HG03565 (cell line): ENCODE measurements around the gene DAB1.
"Not testable (repeated sequence)": the region's sequence is repeated elsewhere in the genome, so short reads cannot be mapped to it uniquely, and the experiment has no call there.

Source experiments
- ATAC-seq: cut with Tn5 transposase; IDR thresholded peaks from one replicate; pipeline ENCODE4 v1.9.1; 2021; ENCODE audit warnings: mild to moderate bottlenecking, moderate library complexity; ENCODE audit not compliant: unreplicated experiment

The DAB1 gene

DNA sequence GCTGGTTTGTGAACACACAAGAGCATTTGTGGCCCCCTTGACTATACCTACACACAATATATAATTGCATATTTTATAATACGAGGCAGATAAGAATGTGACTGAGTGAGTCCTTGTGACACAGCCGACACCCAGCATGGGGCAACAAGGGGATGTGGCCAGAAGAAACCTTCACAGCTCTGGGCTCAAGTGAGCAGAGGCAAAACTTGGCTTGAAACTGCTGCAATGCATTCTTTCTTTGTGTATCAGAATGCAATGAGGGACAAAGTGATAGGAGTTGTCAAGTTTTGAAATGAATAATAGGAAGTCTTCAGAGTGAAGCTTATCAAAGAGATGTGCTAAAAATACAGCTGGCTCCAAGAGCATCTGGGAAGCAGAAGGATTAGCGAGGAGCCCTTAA, 334.0 kb downstream of the DAB1 start:
- ATAC-seq: no peak

DNA sequence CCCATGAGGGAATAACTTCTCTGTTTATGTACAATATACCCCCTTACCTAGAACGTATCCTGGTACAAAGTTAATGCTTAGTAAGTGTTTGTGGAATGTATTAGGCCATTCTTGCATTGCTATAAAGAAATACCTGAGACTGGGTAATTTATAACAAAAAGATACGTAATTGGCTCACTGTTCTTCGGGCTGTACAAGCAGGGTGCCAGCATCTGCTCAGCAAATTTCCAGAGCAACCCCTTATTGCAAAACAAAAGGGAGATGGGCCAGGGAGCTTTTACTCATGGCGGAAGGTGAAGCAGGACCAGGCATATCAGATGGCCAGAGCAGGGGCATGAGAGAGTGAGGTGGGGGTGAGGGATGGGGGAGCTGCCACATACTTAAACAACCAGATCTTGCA, 334.6 kb downstream of the DAB1 start:
- no peak for ATAC-seq

DNA sequence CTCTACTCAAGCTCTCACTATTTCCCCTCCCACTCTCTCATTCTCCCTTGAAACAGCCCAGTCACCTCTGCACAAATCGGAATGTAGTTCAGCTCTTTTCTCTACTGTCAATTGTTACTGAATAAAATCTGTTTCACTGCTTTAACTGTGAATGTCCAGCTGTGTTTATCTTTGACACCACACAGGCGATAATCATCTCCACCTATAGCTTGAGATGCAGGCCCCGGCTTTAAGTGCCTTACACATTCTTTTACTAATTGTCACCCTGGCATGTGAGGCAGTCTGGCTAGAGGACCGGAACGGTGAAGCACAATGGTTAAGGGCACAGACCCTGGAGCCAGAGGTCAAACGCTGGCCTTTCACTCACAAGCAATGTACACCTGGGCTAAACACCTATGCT, 335.2 kb downstream of the DAB1 start:
- ATAC-seq: no peak

DNA sequence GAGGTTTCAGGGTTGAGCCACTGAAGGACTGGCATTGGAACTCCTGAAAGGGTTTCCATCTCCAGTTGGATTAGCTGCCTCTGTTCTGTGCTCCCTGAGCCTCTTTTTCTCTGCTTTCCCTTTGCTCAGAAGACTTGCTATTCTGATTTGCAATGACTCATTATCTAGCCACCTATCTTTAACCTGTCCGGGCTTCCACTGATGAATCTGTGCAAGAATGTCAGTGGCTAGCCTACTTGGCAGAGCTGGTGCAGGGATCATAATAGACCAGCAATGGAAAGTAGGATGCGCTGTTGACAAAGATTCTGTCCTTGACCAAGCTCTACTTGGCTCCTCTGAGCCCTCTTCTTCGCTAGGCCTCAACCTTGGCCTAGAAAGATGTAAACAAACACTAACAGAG, 336.2 kb downstream of the DAB1 start:
- not testable (repeated sequence) for ATAC-seq

DNA sequence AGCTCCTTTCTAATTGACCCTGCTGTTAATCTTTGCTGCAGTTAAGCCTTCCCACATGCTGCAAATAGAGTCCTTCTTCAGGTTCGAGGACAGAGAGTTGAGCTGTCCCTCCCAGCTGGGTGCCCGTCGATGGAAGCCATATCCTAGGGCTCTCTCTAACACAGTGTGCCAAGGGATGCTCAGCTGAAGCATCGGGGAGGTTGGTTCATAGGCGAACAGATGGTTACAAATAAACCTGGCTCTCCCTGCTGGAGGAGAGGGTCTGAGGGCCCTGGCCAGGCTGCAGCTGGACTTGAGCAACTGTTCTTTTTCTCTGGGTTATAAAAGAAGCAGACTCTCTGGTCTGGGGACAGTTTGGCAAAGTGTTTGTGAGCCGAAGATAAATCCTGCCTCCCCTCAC, 337.7 kb downstream of the DAB1 start:
- ATAC-seq: no peak

DNA sequence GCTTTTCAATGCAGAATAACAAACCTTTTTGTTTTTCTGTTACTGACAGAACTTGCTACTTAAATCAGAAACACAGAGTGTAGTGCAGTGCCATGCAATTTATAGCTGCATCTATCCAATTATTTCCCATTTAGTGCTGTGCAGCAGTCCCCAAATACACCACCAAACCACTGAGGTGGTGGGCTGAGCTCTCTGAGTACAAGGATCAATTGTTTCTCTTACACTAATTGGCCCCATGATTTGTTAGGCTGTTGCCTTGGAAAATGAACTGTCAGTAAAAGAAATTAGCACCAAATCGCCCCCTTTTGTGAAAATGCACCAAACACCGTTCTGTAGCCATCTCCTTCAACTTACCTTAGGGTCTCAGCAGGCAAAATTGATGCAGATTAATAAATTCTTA, 339.2 kb downstream of the DAB1 start:
- ATAC-seq: no peak

DNA sequence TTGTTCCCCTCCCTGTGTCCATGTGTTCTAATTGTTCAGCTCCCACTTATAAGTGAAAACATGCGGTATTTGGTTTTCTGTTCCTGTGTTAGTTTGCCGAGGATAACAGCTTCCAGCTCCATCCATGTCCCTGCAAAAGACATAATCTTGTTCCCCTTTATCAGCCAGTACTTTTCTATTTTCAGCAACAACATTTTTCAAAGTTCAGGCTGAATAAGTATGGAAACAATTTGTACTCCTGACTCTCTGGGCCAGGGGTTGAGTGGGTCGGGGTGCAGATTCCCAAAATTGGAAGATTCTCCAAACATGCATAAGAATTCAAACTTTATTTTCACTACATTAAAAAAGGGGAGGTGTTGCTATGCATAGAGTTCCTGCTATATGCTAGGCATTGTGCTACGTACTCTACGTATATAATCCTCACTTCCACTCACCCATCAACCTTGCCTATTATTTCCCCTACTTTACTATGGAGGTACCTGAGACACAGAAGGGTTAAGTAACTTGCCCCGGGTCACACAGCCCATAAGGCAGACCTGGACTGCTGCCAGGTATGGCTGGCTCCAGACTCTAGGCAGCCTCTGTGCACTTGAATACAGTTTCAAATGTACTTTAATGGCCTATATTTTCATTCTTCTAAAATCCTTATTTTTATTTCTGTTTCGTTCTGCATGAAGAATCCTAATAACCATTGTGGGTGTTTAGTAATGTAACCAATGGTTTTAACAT, 341.0 kb downstream of the DAB1 start:
- ATAC-seq: no peak

DNA sequence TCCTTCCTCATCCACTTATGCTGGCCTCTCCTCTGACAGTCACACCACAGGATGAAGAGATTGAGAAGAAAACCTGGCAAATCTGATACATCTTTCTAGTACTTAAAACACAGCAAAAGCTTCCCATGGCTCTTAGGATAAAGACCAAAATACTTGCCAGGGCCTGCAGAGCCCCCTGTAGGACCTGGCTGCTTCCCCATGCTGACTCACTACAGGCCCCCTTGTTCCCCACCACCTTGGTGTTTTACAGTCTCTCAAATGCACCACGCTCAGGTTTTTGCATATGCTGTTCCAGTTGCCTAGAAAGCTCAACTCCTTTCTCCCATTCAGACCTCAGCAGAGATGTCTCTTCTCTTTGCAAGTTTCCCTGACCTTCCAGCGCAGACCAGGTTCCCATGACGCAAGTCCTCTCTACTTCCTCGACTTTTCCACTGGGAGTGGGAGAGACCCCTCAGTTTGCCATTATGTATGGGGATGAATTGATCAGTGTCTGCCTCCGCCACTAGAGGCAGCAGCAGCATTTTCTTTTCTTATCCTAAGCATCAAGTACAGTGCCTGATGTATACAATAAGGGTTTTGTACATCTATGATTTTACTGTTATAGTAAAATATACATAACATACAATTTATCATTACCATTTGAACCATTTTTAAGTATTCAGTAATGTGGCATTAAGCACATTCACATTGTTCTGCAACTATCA, 344.3 kb downstream of the DAB1 start:
- no peak for ATAC-seq

DNA sequence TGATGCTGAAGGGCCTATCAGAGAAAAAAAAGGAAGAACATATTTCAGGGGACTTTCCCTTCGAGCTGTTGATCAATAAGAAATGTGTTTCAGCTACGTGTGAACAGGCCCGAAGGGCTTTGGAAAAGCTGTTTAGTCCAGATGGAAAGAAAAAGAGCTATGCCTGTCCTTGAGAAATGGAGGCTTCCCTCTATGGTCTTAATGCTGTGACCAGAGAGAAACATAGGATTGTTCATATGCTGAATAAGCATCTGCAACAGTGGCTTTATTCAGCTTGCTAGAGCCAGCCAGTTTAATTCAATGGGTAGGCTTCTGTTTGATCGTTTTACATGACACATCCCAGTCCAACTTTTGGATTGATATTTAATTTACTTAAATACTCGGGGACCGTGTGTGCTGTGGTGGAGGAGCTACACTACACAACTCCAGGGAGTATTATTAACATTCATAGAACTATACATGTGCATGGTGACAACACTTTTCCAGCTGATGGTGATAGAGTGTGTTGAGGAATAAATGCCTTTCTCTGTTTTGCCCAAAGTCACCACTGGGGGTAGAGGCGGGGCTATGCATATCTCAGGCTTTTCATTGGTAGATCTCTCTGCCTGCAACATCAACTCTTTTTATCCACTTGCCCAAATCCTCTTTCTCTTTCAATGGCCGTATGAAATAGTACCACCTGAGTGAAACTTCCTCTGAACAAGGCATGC, 351.3 kb downstream of the DAB1 start:
- ATAC-seq: peak; percentile 49

DNA sequence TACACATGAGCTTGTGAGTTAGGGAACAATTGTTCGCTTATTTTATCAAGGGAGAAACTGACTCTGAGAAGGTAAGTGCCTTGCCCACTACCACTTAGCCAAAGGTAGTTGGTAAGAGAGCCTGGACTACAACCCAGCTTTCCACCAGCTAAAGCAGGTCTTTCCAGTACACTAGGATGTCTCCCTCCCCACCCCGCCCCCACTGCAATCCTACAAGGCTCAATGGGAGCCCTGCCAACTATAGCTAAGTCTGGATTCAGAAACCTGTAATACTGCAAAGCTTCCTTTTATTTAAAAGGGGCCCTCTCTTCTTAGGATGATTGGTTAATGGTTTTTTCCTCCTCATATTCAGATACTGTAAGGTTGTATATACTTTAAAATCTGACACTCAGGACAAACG, 356.0 kb downstream of the DAB1 start:
- ATAC-seq: no peak

DNA sequence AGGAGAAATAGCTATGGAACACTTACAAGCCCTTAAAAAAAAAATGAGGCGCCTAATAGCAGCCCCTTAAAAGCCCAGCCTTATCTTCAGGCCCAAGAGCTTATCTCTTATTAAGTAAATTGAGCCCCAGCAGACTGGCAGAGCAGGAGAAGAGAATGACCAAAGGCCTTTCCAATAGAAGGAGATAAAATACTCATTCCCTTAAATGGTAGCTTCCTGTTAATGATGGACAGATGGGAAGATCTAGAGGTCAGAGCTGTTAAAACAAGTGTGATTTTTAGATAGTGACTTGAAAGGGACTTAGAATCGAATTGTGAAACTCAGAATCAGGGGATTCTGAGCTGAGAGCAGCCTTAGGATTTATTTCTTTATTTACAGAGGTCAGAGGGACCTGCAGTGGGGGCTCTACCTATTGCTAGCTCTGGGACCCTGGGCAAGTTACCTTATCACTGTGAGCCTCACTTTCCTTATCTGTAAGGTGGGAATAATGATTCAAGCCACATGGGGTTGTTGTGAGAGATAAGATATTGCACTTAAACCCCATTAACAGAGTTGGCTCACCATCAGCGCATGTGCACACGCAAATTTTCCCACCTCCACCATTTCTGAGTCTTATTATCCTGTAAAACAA, 356.8 kb downstream of the DAB1 start:
- no peak for ATAC-seq

DNA sequence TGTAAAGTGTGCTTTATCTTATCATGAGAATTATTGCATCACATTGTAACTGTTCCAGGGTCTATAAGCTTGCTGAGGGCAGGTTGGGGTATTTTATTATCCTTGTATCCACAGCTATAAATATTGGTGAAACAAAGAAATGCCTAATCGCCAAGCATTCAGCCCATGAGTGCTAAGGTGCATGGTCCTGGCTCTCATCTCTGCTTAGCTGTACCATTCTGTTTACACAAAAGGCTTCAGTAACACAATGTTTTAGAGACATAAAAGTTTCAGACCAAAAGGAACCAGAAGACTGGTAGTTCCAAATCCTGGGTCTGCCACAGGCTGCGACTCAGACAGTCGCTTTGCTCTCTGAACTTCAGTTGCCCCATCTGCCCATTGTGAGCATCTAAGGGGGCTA, 358.4 kb downstream of the DAB1 start:
- ATAC-seq: no peak

DNA sequence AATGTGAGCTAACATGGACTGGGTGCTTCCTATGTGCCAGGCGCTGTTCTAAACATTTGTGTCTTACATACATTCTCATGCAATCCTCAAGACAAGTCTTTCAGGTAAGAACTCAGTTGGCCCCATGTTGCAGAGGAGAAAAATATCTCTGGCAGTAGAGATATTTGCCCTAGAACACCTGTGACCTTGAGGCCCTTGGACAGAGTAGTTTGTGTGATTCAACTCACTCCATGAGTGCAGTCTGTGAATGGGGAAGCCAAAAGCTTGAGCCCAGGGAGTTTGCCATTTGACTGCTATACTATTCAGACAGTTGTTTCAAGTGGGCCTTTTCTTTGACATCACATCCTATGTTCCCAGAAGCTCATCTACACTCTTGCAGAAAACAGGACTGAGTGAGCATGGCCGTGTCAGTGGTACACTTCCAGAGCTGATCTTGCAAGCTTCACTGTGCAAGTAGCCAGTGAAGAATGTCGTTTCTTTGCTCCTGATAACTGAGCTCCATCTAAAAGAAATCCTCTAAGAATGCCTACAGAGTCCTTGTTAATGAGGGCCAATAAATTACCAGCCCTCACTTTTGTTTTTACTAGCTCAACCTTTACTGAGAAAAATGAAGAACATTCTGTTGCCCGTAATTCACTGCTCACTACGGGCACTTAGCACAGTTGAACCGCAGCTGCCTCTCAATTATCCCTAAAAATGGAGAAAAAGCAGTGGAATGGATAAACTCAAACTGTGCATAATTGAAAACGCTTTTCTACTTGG, 359.3 kb downstream of the DAB1 start:
- ATAC-seq: no peak

DNA sequence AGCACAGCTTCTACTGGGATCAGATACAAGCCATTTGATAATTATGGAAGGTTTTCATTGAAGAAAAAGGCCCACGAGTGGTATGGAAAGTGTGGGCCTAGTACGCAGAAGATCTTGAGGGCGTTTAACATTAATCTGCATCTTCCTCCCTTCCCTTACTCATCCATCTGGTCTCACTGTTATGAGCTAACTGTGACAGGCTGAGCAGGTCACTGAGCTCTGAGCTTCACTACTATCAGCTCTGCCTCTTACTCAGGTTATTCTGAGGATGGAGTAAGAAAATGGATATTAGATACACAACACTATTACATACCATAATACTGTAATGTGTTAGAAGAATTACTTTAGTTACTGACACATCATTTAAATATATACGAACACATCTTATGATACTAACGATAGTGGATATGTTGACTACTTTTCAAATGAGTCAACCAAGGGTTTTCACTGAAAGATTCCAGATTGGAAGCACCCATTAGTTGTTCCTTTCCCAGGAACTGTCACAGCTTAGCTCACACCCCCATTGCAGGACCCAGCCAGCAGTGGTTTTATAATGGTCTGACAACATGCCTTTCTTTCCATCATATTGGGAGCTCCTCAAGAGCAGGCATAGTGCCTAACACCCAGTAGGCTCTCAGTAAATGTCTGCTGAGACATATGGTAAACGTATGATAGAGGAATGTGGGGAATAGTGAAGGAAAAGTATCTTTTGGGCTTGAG, 360.3 kb downstream of the DAB1 start:
- no peak for ATAC-seq

DNA sequence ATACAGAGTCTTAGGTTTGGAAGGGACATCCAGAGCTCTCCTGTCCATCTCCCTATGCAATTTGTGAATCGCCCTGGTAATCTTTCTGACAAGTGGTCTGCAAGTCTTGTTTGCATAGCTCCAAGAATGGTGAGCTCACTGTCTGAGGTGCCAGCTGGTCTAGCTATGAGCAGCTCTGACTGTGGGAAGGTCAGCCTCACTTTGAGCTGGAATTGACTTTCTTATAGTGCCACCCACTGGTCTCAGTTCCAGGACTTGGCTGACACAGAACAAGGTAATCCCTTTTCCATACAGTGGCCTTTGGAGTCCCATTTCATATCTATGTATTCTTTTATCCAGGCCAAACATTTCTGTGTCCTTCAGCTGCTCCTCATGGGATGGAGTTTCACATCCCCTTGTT, 362.5 kb downstream of the DAB1 start:
- ATAC-seq: no peak

DNA sequence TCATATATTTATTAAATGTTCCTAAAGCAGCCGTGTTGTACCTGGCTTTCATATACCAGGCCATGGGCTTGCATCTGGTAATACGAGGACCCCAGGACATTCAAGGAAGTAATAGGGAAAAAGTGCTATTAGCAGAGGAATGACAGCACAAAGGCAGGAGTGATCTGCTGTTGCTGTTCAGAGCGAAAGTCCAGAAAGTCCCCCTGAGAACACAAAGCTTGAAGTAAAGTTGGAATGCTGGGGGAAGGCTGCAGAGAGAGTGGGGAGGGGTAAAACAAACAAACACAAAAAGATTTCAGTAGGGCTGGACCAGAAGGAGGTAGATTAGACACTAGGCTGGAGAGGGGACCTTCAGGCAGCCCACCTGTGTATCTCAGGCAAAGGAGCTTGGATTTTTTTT, 363.4 kb downstream of the DAB1 start:
- ATAC-seq: no peak

DNA sequence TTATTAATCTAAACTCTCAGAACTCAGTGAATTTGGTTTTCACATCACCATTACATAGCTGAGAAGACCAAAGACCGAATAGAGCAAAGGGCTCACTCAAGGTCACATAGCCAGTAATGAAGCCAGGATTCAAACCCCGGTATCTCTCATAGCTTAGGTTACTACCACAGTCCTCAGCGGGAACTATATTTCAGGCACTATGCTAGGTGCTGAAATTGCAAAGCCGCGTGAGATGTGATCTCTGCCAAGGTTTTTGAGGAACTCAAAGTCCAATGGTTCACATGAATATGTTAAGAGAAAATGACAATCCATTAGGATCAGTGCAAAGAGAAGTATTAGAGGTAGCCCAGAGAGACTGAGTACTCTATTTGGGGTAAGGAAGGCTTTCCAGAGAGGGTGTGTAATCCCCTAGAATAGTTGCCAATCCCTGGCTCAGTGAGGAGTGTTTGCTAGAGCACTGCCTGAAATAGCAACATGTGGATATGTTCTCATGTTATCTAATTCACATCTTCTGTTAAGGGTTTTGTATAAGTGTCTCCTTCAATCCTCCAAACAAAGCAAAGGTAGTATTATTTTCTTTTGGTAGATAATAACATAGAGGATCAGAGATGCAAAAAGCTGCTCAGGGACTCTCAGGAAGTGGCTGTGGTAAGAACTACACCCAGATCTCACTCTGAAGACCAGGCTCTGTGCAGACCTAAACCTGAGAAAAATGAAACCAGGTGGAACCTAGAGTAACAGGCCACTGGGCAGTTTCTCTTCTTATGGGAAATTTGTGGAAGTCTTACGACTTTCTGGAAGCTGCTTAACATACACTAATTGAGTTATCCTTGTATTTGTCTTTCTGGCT, 365.0 kb downstream of the DAB1 start:
- ATAC-seq: no peak

DNA sequence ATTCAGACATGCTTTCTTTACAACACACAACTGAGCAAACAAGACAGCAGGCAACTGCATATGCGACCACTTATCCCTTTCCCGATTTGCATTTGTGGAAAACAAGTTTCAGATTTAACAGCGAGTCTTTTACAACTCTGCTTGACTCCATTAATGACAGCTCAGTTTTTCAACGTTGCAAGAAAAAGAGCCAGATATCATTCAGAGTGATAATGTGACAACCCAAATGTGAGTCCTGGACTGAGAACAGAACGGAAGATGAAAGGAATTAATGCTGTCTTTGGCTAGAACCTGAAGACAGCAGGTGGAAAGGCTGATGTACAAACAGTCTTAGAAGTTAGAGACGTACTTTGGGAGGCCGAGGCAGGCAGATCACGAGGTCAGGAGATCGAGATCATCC, 375.0 kb downstream of the DAB1 start:
- ATAC-seq: no peak

DNA sequence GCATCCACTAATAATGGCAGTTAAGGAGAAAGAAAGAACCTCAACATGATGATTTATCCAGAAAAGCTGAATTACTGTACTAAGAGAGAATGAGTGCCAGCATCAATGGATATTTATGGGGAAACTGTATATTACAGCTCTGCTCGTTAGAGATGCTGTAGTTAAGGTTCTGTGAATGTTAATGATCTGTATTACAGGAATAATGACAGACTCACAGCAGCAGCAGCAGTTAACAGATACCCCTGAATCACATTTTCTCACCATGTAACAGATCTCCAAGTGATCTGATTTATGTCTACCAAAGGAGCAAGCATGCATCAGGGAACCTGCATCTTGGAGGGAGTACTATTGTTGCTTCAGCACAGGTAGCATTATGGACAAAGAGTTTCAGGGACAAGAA, 377.4 kb downstream of the DAB1 start:
- no peak for ATAC-seq
